T-helper 2 cell treated with Interferon-gamma antibody and Interleukin-4, amounts not matched to agents 100 ng/mL and 5 ng/mL, for 36 hours (primary cell): Measurements from ENCODE around the gene TPGS1. TPM values are rescaled to one million over a fixed set of nuclear protein-coding genes. Genes with fewer than 3 reads are reported as not detected.

Source experiments
- intact Hi-C: fragments of 100-400 bp; cut with micrococcal nuclease; formaldehyde crosslinking; loops from one replicate; pipeline ENCODE4 v1.15.1; 2023
- total RNA-seq: library from RNA; stranded (reverse); gene quantifications from 2 replicates; pipeline ENCODE4 v1.2.3, GENCODE V29; 2022

Gene TPGS1
- total RNA-seq, 1 donor from 2014 or later = 21.8 TPM

DNA sequence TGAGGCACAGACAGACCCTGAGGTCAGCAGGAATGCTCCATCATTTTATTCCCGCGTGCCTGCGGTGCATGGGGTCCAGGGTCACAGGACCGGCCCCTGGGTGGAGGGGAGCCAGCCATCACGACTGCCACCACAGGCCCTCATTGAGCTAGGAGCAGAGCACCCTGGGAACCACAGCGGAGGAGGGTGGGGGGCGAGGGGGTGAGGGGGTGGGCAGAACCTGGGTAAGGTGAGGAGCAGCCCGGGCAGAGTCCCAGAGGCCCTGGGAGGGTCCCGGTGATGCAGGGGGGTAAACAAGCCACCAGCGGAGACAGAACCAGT lies 12.3 kb upstream of the TPGS1 start:
- intact Hi-C loops = no loop called here

DNA sequence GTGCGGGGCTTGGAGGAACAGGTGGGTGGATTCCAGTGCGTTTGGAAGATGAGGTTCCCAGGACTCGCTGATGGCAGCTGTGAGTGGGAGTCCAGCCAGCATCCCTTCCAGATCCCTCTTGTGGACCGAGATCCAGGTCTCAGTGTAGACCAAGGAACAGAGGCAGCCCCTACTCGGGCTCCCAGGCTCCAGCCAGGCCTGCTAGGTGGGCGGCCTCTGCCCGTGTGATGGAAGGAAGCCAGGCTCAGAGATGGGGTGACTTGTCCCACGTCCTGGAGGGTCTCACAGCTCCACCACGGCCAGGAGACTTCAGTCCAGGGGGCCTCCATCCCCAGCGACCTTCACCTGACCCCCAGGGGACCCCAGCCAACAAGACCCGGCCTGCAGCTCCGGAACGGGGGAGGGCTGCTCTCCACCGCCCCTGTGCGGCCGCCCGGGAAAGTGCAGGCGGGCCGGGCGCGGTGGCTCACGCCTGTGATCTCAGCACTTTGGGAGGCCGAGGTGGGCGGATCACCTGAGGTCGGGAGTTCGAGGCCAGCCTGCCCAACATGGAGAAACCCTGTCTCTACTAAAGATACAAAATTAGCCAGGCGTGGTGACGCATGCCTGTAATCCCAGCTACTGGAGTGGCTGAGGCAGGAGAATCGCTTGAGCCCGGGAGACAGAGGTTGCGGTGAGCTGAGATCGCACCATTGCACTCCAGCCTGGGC lies 11.7 kb upstream of the TPGS1 start:
- intact Hi-C loops = no loop called here

DNA sequence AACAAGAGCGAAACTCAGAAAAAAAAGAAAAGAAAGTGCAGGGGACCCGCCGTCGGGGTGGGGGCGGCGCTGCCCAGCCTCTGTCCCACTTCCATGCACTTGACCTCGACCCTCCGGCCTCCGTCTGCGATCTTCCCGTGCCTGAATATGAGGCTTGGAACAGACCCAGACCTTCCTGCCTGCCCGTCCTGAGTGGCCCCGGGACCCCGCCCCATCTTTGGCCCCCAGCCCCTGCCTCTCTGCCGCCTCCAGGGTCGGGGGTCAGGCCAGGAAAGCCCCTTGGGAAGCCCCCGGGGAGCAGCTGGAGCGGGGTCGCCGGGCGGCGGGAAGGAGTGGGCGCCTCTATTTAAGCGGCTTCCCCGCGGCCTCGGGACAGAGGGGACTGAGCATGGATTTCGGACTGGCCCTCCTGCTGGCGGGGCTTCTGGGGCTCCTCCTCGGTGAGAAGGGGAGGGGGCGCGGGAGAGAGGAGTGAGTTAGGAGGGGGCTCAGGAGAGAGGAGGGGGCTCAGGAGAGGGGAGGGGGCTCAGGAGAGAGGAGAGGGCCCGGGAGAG lies 11.1 kb upstream of the TPGS1 start, which contains the start of gene MADCAM1:
MADCAM1 (plus strand) TSS at position 375 of the 554 bp plus-strand sequence; CDS start at position 389, 14 bp downstream.
- intact Hi-C loops = no loop called here

DNA sequence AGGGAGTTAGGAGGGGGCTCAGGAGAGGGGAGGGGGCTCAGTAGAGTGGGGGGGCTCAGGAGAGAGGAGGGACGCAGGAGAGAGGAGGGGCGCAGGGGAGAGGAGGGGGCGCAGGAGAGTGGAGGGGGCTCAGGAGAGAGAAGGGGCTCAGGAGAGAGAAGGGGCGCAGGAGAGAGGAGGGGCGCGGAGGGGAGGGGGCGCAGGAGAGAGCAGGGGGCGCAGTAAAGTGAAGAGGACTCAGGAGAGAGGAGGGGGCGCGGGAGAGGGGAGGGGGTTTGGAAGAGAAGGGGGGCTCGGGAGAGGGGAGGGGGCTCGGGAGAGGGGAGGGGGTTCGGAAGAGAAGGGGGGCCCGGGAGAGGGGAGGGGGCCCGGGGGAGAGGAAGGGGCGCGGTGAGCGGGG lies 10.3 kb upstream of the TPGS1 start:
- intact Hi-C loops = no loop called here

DNA sequence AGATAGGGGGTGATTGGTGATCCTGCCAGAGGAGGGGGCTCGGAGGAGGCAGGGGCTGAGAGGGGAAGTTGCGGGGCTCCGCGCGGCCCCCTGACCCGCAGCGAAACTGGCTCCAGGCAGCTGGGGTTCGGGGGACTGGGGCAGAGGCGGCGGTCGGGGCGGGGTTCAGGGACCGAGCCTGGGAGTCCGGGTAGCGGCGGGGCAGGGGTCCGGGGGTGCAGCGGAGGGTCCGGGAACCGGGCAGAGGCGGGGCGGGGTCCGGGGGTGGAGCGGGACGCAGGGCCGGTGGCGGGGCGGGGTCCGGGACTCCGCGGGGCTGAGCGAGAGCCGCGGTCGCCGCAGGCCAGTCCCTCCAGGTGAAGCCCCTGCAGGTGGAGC lies 9.8 kb upstream of the TPGS1 start:
- intact Hi-C loops = no loop called here

DNA sequence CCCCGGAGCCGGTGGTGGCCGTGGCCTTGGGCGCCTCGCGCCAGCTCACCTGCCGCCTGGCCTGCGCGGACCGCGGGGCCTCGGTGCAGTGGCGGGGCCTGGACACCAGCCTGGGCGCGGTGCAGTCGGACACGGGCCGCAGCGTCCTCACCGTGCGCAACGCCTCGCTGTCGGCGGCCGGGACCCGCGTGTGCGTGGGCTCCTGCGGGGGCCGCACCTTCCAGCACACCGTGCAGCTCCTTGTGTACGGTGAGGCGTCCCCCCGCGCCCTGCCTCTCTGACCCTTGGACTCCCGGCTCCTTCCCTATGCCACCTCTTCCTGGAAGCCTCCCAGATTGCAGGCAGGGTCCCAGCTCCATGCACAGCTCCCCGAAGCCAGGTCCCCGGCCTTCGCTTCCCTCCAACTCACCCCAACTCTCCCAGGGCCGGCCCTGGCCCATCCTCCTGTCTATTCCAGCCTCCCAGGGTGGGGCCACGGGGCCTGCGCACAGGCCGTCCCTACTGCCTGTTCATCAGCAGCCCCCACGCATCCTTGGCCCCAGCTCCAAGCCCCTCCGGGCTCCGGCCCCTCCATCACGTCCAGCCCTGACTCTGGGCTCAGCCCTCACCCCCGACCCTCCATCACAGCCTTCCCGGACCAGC lies 9.3 kb upstream of the TPGS1 start:
- intact Hi-C loops = no loop called here

DNA sequence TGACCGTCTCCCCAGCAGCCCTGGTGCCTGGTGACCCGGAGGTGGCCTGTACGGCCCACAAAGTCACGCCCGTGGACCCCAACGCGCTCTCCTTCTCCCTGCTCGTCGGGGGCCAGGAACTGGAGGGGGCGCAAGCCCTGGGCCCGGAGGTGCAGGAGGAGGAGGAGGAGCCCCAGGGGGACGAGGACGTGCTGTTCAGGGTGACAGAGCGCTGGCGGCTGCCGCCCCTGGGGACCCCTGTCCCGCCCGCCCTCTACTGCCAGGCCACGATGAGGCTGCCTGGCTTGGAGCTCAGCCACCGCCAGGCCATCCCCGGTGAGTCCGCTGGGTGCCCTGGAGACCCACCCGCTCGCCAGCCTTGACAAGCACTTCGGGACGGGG lies 8.8 kb upstream of the TPGS1 start:
- intact Hi-C loops = no loop called here

DNA sequence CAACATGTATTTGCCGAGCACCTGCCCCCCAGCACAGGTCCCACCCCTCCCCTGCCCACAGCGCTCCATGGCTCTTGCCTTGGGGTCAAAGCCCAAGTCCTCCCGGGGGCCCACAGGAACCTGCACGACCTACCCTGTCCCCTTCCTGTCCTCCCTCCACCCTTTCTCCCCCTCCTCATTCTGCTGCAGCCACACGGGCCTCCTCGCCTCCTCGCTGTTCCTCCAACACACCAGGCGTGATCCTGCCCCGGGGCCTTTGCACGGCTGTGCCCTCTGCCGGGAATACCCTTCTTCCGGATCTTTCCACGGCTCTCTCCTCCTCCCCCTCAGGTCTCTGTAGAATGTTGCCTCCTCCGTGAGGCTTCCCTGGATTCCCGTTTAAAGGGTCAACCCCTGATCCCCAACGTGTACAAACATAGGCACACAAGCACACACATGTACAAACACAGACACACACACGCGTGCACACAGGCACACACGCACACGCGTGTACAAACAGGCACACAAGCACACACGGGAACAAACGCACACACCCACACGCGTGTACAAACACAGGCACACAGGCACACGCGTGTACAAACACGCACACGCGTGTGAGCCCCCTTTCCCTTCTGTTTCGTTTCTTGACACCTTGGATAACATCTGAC lies 8.2 kb upstream of the TPGS1 start:
- intact Hi-C loops = no loop called here

DNA sequence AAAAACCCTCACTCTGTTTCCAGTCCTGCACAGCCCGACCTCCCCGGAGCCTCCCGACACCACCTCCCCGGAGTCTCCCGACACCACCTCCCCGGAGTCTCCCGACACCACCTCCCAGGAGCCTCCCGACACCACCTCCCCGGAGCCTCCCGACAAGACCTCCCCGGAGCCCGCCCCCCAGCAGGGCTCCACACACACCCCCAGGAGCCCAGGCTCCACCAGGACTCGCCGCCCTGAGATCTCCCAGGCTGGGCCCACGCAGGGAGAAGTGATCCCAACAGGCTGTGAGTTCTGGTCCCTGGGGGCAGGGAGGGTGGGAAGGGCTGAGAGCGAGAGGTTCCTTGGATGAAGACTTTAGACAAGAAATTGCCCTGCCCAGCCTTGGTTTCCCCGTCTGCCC lies 5.7 kb upstream of the TPGS1 start:
- intact Hi-C loops = no loop called here

DNA sequence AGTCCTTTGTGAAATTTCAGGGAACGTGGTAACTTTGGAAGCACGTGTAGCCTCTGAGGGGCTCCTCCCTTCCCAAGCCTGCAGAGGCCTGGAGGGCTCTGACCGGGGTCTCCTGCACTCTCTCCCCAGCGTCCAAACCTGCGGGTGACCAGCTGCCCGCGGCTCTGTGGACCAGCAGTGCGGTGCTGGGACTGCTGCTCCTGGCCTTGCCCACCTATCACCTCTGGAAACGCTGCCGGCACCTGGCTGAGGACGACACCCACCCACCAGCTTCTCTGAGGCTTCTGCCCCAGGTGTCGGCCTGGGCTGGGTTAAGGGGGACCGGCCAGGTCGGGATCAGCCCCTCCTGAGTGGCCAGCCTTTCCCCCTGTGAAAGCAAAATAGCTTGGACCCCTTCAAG lies 2.7 kb upstream of the TPGS1 start:
- intact Hi-C loops = no loop called here

DNA sequence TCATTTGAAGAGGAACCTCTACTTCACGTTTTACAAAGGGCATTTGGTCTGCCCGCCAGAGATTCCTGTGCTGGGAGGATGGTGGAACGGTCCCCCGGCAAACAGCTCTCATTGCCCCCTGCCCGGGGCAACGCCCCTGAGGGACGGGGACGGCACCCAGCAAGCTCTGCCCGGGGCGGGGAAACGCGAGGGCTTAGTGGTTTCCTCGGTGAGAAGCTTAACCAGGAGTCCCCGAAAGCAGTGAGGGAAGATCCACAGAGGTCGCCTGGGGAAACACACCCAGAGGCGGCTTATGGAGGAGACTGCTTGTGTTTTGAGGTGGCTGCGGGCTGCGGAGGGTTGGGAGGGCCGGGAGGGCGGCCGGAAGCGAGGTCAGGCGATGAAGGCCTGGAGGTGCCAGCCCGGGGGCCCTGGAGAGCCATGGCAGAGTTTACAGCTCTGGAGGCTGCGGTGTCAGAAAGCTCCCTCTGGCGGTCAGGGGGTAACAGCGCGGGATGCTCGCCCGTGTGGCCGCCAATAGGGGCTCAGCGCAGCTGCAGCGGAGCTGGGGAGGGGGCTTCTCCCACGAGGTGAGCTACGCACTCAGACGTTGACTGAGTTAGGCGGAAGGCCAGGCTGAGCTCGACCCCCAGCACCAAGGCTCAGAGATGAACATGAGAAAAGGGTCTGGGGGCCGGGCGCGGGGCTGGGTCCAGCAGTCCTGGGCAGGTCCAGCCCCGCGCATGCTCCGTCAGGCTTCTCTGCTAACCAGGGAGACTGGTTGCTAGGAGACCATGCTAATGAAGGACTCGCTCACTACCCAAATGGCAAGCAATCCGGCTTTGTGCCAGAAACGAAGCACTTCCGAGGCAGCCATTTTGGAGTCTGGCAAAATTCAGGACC lies 652 bp upstream of the TPGS1 start:
- intact Hi-C loops = loop anchor here (1.0 to 2.0 kb wide), 3 partner anchors 17 to 162 kb away; partner anchors contain the start of genes MIER2 and POLRMT

DNA sequence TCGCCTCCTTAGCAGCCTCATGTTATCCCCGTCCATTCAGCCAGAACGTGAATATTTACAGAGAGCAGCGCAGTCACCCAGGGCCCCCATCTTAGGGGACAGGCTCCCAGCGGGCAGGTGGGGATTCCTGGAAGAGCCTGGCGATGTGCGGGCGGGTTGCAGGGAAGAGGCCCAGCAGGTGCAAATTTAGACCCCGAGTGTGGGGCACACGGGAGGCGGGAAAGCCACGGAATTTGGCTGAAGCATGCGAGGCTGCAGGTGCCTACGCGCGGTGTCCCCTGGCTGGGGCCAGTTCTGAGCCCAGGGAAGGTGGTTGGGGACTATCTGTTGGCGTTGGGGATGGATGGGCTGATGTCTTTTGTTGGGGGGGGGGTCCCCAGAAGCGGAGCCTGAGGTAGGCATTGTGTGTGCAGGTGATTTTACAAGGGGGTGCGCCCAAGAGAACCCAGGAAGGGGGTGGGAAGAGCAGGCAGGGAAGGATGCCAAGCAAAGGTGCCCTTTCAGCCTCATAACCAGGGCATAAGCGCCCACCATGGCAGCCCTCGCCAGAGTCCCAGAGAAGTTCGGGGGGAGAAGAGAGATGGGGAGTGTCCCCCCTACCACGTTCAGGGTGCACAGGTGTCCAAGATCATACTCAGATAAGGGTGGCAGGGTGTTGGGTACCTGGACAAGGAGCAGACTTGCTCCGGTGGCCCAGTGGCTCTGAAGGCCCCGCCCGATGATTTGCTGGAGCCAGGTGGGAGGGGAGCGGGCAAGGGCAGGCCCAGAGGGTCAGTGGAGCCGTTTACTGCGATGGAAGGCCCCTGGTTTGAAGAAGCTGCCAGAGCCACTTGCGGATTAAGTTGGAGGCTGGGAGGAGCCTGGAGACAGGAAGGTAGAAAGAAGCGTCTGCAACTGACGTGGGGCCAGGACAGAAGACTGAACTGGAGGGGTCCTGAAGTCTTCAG lies 1.2 kb downstream of the TPGS1 start:
- intact Hi-C loops = no loop called here

DNA sequence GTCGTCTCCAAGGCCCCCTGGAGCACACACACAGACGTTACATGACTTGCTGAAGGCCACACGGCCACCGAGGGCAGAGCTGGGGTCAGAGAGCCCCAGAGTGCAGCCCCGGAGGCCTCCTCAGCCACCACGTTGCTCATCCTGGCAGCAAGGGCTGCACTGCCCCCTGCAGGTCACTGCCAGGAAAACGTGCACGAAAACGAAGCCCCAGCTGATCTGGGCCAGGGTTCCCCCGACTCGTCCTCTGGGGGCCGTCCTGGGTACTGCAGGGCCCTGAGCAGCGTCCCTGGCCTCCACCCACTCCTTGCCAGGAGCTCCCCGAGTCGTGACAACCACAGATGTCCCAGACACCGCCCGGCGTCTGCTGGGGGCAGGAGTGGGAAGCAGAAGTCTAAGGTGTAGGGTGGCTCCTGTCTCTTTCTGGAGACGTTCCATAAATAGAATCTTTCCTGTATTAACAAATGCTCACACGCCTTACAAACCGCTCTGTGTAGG lies 3.4 kb downstream of the TPGS1 start:
- intact Hi-C loops = loop anchor here (1.0 to 2.0 kb wide), 3 partner anchors 21 to 152 kb away; partner anchors contain the start of genes BSG, CDC34 and RNF126

DNA sequence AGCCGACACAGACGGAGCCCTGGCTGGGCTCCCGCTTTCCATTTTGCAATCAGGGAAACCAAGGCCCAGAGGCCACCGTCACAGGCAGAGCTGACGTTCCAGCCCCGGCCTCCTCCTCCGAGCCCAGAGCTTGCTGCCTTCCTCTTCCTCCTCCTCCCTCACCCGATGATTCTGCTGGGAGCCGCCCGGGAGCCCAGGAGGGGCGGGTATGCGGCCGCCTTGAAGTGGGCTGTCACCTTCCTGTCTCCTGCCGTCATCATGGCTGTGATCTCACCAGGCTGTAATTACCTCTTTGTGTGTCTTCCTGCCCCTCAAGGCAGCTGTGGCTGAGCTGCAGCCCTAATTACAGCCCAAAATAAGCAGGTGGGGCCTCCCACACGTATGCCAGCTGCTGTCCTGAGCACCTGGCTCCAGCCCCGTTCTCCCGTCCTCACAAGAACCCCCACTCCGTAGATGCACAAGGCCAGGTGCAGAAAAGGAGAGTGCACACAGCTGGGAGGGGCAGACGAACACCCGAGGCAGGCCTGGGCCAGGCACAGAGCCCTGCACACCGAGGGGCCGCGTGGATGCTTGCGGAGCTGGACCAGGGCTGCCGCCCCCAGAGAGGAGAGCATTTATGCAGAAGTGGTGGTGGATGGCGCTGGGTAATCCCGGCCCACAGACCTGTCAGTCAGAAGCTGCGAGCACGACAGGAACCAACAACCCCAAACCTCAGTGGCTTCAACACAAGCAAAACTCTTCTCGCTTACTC lies 4.0 kb downstream of the TPGS1 start:
- intact Hi-C loops = loop anchor here (1.0 to 2.0 kb wide), 3 partner anchors 20 to 152 kb away; partner anchors contain the start of genes BSG, CDC34 and RNF126

DNA sequence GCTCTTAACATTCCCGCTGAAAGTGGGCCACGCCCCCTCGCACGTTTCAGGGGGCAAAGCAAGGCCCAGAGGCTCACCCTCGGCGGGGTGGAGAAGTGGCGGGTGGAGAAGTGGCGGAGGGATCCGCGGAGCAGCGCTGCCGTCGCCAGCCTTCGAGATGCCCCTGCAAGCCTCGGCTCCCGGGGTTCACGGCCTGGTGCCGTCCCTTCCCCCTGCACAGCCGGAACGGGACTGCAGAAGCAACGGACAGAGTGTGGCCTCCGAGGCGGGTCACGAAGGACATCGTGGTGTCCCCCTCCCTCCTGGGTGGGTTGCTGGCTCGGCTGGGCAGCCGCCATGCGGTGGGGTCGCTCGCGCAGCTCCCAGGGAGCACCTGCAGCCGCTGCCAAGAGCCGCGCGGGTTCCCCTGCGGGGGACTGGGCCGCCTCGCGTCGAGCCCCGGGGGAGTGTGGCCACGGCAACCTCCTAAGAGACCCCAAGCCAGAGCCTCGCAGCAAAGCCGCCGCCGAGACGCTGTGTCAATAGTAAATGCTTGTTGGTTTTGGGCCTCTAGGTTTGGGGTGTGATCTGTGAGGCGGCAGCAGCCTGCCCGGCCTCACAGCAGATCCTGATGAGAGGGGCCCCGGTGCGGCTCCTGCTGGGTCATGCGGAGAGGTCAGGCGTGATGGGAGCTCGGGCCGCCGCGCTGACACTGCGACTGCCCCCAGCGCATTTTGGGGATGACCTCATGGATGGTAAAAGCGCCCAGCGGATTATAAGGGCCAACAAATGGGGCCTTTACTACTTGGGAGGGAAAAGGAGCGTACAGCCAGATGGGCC lies 5.5 kb downstream of the TPGS1 start:
- intact Hi-C loops = no loop called here

DNA sequence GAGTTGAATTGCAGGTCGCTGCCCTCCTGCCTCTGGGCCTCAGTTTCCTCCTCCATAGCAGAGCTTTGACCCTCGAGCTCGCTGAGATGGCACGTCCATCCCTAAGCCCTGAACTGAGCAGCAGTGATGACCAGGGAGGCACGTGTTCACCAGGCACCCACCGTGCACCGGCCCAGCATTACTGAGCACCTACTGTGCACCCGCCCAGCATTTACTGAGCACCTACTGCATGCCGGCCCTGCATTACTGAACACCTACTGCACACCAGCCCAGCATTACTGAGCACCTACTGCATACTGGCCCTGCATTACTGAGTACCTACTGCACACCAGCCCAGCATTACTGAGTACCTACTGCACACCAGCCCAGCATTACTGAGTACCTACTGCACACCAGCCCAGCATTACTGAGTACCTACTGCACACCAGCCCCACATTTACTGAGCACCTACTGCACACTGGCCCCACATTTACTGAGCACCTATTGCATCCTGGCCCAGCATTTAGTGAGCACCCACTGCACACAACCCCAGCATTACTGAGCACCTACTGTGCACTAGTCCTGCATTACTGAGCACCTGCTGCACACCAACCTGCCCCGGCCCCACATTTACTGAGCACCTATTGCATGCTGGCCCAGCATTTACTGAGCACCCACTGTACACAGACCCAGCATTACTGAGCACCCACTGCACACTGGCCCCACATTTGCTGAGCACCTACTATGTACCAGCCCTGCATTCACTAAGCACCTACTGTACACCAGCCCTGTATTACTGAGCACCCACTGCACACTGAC lies 6.3 kb downstream of the TPGS1 start:
- intact Hi-C loops = no loop called here

DNA sequence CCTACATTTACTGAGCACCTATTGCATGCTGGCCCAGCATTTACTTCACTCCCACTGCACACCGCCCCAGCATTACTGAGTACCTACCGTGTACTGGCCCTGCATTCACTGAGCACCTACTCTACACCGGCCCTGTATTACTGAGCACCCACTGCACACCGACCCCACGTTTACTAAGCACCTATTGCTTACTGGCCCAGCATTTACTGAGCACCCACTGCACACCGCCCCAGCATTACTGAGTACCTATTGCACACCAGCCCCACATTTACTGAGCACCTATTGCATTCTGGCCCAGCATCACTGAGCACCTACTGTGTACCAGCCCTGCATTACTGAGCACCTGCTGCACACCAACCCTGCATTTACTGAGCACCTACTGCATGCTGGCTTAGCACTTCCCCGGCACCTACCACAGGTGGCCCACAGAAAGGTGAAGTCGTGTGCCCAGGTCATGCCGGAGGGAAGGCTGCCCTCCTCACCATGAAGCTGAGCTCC lies 6.9 kb downstream of the TPGS1 start:
- intact Hi-C loops = no loop called here
